ENCODE results near the gene STX17. TPM values are rescaled to one million over a fixed set of nuclear protein-coding genes. Genes with fewer than 3 reads are reported as not detected.
A peak's percentile ranks its signal among the peaks of the same experiment; 100 is the strongest.

The STX17 gene
- polyA plus RNA-seq, 1 experiment, result 16.7 TPM

GRCh38 chr9:99870126-99870525, 36.3 kb upstream of the STX17 start:
- H3K4me3 ChIP-seq (ENCODE audit: low read depth, low read length), result no peak overlapping the region
- TF ChIP-seq CTCF (IDR thresholded peaks at IDR 0.05; ENCODE audit: low read depth, low read length), result no peak
- ChIA-PET CTCF (no interaction called here), POLR2A (interaction anchor here (0.6 kb wide), 1 partner anchor 37 kb away, joined by 8 read pairs; no protein-coding TSS in a partner anchor)
- no peaks in the 10 kb centered on the region for H3K9me3 ChIP-seq (ENCODE audit: control insufficient read depth, insufficient read depth, low read length)
- no peak for DNase-seq (ENCODE audit: low read depth, low spot score)
- H3K27ac ChIP-seq (ENCODE audit: low read depth, low read length), result no peak overlapping the region
- no peaks in the 10 kb centered on the region for H3K27me3 ChIP-seq (ENCODE audit: control insufficient read depth, insufficient read depth, low read length)

GRCh38 chr9:99873531-99873930, 32.9 kb upstream of the STX17 start:
- TF ChIP-seq CTCF (IDR thresholded peaks at IDR 0.05; ENCODE audit: low read depth, low read length), result no peak
- no peak overlapping the region for H3K27ac ChIP-seq (ENCODE audit: low read depth, low read length)
- no peaks in the 10 kb centered on the region for H3K27me3 ChIP-seq (ENCODE audit: control insufficient read depth, insufficient read depth, low read length)
- POLR2A ChIA-PET, result no interaction called here
- H3K4me3 ChIP-seq (ENCODE audit: low read depth, low read length), result no peak overlapping the region
- peak; percentile 11 for DNase-seq (ENCODE audit: low read depth, low spot score)
- CTCF ChIA-PET, result no interaction called here
- H3K9me3 ChIP-seq (ENCODE audit: control insufficient read depth, insufficient read depth, low read length), result no peaks in the 10 kb centered on the region

GRCh38 chr9:99873943-99874584, 32.4 kb upstream of the STX17 start:
- Histone ChIP-seq H3K27ac (ENCODE audit: low read depth, low read length) (no peak overlapping the region), H3K9me3 (ENCODE audit: control insufficient read depth, insufficient read depth, low read length) (no peaks in the 10 kb centered on the region), H3K27me3 (ENCODE audit: control insufficient read depth, insufficient read depth, low read length) (no peaks in the 10 kb centered on the region), H3K4me3 (ENCODE audit: low read depth, low read length) (no peak overlapping the region)
- ChIA-PET POLR2A (no interaction called here), CTCF (no interaction called here)
- TF ChIP-seq CTCF (IDR thresholded peaks at IDR 0.05; ENCODE audit: low read depth, low read length), result no peak
- no peak for DNase-seq (ENCODE audit: low read depth, low spot score)

GRCh38 chr9:99876190-99876589, 30.3 kb upstream of the STX17 start:
- no peak for TF ChIP-seq CTCF (IDR thresholded peaks at IDR 0.05; ENCODE audit: low read depth, low read length)
- no peaks in the 10 kb centered on the region for H3K27me3 ChIP-seq (ENCODE audit: control insufficient read depth, insufficient read depth, low read length)
- DNase-seq (ENCODE audit: low read depth, low spot score), result no peak
- H3K27ac ChIP-seq (ENCODE audit: low read depth, low read length), result no peak overlapping the region
- ChIA-PET CTCF (no interaction called here), POLR2A (no interaction called here)
- no peak overlapping the region for H3K4me3 ChIP-seq (ENCODE audit: low read depth, low read length)
- H3K9me3 ChIP-seq (ENCODE audit: control insufficient read depth, insufficient read depth, low read length), result no peaks in the 10 kb centered on the region

GRCh38 chr9:99878651-99879050, 27.8 kb upstream of the STX17 start:
- Histone ChIP-seq H3K9me3 (ENCODE audit: control insufficient read depth, insufficient read depth, low read length) (no peaks in the 10 kb centered on the region), H3K27ac (ENCODE audit: low read depth, low read length) (no peak overlapping the region), H3K27me3 (ENCODE audit: control insufficient read depth, insufficient read depth, low read length) (no peaks in the 10 kb centered on the region), H3K4me3 (ENCODE audit: low read depth, low read length) (no peak overlapping the region)
- no peak for TF ChIP-seq CTCF (IDR thresholded peaks at IDR 0.05; ENCODE audit: low read depth, low read length)
- ChIA-PET POLR2A (no interaction called here), CTCF (no interaction called here)
- no peak for DNase-seq (ENCODE audit: low read depth, low spot score)
